Stimulated activated CD4-positive, alpha-beta T cell treated with anti-CD3 and anti-CD28 coated beads, Interleukin-4, amount 100 ng/mL, for 48 hours (primary cell): ENCODE results near the gene ERC2.

Experiments used
- DNase-seq, 2 donors: peaks; one replicate each; pipeline ENCODE4 v3.0.0-alpha.2; 2020; ENCODE audit warnings: low read depth in 2 of 2

The ERC2 gene

DNA sequence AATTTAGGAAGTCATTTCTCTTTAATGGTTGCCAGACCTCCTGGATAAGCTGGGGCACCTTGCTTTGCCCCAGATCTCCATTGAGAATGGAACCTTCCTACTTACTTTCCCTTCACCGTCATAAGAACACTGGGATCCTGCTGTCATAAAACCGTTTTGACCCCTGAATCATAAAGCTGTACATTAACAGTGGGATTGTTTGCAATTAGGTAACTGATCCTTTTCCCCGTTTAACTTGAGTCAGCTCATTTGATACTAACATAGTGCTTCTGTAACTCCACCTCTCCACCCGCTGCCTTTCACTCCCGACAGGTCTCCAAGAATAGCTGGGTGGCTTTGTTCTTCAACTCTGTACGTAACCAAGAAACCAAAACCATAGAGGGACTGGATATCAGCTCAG lies 673.0 kb downstream of the ERC2 start:
- DNase-seq = no peak

DNA sequence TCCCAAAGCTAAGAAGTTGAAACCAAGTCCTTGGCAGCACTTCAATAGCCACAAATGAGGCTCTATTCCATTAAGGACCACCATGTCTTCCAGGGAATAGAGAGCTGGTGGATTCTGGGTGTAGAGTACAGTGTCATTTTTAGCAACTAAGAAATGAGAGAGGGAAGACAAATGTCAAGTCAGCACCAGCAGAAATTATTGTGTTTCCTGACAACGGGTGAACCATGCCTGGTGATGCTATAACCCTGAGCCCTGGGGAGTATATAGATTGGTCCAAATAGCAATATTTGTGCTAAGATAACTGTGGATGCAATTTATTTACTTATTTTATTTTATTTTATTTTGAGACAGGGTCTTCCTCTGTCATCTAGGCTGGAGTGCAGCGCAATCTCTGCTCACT lies 675.5 kb downstream of the ERC2 start:
- no peak for DNase-seq

DNA sequence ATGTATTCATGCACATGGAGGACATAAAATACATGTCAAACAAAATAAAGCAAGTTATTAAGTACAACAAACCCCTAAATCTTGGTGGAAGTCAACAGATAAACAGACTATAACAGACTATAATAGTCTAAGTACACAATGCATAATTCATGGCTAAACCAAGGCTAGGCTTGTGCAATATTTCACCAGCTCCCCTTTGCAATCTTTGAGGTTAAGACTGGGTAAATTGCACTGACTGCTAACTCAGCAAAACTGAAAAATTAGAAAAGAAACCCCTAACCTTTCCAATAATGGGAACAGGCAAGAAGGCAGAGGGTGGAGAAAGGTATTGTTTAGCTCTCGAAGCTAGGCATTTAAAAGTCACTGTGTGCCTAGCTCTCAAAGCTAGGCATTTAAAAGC lies 676.3 kb downstream of the ERC2 start:
- no peak for DNase-seq

DNA sequence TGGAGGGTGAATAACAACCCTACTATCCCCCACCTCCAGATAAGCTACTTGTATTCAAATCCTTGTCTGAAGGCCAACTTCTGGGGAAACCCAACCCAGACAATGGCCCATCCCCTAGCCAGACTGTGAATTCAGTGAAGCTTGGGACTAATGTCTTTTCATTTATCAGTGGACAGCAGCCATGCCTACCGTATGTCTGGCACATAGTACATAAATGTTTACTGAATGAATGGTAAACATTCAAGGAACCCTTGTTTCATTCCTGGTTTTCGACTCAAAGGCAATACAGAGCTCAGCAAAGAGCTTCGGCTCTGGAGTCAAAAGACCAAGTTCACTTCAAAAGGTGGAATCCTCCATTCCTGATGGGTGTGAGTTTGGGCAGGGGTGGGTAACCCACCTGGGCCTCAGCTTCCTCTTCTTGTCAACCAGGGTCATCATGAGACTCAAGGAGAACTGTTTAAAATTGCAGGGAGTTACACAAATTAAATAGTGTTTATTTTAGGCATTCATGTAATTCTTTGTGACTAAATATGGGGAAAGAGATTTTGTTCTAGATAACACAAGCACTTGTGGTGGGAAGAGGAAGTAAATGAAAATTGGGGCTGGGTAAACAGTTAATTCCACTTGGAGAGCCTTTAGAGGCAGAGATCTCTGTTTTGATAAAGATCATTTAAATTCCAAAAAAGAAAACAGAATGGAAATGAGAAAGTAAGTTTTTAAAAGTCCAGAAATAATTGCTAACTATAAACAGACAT lies 677.5 kb downstream of the ERC2 start:
- no peak for DNase-seq

DNA sequence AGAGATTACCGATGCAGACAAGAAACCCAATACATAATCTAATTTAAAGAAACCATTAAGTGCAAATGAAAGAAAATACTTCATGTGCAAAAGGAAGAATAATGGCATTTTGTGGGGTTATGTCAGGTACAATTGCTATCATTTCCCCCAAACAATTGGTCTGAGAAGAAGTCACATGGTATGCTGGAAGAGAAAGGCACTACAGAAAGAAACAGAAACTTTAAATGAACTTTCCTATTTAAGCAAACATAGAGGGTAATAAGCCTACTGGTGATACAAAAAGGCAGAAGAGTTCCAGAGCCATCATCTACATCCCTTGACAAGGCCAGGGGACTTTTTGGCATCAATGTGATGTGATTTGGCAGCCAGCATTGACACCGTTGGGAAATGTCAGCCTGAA lies 678.8 kb downstream of the ERC2 start:
- no peak for DNase-seq

DNA sequence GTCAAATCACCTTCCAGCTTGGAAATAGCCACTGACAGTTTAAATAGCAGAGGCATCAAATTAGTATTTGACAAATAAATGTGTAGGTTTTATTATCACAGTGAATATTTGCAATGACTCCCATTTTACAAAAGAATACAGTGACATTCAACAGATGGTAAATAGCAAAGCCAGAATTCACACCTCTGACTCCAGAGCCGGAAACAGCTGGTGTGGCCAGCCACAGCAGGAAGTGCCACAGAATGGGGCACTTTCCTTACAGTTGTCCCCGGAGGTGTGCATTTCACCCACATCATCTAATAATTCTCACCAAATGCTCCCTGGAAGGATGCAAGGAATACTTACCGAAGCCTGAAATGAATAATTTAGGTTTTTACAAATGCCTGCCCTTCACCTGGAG lies 685.5 kb downstream of the ERC2 start:
- no peak for DNase-seq

DNA sequence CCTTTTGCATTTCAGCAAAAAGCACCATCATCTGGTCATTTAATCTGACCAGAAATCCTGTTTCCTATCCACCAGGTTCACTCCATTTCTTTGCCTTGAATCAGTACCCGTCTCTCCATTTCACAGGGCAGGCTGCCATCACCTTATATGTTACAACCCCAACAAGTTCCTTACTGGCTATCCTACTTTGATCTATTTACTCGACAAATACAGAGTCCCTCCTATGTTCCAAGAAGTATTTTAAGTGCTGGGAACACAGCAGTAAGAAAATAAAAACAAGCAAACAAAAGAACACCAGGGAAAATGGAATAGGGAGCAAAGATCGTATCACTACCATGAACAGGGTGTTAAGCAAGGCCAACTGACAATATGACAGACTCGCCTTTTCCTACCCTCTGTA lies 685.9 kb downstream of the ERC2 start:
- no peak for DNase-seq

DNA sequence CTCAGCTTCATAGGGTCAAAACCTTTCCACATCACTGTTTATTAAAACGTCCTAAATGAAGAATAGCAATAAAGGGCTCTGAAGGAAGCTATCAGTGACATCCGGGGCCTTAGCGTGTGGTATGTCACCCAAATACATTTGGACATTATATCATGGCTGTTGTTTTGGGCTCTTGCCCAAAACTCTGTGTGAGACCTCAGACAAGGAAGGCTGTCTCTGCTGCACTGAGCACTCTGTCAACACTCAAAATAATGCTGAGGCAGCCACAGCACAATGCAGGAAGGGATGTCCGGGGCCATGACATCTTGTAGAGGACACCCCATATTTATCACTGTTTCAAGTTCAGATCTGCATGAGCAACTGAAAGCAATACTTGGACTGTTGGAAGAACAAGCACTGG lies 687.4 kb downstream of the ERC2 start:
- DNase-seq = no peak

DNA sequence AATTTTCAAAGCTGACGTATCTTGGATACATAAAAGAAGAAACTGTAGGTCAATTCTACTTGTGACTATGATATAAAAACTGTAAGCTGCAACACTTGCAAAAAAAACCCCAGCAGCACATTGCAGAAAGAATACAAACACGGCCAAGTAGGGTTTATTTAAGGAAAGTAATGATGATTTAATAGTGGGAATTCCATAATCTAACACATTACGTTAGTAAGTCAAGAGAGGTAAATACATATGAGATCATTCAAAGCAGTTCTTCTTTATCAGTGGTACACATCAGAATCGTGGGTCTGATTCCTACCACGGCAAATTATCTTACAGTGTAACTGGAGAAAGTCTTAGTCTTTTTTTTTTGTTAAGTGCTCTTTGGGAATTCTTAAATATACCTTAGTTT lies 688.7 kb downstream of the ERC2 start:
- no peak for DNase-seq

DNA sequence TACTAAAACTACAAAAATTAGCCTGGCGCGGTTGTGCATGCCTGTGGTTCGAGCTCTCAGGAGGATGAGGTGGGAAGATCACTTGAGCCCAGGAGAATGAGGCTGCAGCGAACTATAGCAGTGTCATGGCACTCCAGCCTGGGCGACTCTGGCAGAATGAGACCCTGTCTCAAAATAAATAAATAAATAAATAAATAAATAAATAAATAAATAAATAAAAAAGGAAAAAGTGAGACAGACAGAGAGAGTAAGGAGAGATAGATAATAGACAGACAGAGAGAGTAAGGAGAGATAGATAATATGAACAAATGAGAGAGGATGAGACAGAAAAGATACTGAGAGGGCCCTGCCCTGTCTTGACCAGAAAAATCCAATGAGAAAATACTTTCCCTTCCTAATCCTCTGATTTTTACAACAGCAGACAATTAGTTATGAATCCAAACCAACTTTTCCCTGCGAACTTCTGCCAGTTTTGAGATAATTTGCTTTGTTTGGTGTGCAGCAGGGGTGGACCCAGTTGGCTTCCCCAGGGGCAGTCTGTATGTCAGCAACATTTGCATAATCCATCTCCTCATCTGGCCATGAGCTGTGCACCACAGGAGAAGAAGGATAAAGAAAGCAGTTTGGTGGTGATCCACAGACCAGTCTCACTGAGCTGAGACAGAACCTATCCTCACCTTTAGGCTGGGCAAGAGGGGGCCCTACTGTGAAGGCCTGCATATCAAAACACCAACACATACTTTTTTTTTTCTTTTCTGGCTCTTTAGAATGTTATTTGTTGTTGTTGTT lies 692.7 kb downstream of the ERC2 start:
- no peak for DNase-seq

DNA sequence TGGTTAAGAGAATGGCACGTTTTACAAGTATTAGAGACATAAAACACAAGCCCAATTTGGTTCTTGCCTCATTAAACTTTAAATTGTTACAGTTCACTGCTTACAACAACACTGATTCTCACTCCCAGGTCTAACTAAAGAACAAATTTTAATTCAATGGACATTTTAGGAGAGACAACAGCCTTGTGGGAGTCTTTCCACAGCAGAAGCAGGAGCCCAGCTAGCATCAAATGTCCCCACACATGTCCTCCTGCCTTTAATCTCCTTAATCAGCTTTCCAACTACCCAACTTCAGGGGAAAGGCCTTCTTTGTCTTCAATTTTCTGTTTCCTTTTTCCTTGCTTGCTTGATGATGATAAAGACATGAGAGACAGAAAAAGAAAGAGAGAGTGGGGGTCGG lies 693.4 kb downstream of the ERC2 start:
- no peak for DNase-seq

DNA sequence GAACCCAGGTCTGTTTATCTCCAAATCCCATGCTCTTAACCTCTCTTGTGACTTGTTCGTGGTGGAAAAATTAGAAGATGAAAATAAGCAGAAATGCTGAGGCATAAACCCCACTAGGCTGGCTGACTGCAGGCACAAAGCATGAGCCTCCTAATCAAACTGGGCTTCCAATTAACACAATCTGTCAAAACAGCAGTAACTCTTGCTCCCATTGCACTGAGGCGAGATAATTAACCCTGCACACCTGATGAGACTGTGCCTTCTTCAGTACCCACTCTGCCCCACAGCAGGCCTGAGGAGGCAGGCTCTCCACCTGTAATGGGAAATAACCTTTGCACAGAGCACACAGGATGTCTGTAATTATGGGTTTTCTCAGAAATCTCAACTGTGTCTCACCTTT lies 696.8 kb downstream of the ERC2 start:
- DNase-seq = no peak

DNA sequence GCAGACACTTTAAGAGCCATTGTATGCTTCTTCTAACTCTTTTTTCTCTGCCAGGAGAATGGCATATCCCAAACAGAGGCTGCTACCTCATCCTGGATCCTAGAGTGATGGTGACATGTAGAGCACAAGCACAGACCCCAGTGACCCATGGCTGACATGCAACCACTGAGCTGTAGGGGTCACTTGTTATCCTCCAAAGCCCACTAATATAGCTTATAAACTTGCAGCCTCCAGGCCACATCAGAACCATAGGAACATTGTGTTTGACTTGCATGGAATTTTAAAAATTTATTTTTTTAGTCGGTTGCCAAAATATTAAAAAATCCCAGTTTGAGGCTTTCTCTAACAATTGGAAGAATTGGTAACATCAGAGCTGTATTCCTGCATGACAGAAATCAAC lies 698.2 kb downstream of the ERC2 start:
- no peak for DNase-seq

DNA sequence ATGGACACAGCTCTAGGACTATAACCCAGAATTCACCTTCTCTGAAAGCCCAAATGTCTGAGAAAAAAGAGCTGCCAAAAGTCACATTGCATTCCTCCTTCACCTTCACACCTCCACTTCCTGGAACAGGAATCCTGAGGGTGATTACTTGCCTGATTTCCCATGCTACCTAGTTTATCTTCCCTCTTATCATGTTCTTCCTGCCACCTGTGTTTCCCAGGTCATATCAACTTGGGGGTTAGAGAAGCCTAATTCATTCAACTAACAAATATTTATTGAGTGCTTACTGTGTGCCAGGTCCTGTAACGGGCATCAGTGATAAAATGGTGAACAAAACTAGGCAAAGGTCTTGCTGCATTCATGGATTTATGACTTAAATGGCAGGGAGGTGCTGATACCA lies 701.5 kb downstream of the ERC2 start:
- DNase-seq = no peak

DNA sequence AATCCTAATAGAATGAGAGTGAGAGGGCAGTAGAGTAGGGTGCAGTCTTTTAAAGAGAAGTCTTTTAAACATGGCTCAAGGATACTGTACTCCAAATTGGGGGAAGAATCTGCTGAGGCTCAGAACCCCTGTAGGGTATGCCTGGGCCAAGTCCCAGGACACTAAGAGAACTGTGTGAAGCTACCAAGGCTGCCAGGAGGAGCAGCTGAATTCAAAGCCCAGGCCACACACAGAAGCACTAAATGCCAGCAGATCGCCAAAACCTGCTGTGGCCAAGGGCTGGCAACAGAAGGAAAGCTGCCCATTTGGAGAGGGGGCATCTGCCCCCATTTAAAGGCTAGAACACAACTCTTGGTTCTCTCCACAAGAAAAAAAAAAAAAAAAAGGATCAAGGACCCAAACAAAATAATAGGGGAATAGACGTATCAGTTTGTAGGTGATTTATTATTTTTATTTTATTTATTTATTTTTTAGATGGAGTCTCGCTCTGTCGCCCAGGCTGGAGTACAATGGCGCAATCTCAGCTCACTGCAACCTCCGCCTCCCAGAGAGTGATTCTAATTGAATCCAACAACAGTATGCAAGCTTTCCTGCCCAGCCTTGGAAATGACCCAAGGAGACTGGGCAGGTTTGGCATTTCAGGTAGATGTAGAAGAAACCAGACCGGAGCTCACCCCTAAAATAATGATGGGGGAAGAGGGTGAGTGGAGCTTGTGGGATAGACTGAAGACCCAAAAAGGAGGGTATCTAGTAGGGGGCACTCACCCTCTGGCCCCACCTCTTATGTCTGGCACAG lies 702.2 kb downstream of the ERC2 start:
- DNase-seq = no peak

DNA sequence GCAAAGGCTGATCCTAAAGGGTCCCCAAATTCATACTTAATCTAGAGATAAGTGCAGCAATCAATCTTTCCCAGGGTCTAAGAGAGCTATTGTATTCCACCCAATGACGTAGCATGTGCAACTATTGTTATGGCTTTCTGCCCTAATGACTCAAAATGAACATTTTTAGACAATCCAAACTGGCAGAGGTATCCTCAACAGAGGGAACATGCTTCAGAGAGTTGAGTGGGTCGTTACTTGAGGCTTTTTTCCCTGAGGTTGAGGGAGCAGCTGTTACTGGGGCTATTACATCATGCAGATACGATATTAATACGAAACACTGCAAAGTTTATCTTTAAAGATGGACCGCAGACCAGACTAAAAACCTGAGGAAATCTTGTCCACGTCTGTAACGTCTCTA lies 702.9 kb downstream of the ERC2 start:
- DNase-seq = no peak

DNA sequence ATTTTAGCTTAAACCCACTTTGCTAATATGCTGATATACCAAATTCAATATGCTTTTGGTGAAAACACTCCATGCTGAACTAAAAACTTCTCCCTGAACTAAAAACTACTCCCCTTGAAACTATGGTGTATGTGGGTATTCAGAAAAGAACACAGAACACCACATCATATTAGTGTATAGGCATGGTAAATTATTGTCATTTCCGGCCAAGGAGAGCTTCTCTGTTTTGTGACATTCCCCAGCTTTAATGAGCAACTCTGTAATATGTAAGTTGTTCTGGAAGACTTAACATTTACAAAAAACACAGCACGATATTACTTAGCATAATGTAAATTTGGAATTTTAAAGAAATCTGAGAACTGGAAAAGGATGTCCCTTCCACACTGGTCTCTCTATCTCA lies 711.3 kb downstream of the ERC2 start:
- DNase-seq = no peak

DNA sequence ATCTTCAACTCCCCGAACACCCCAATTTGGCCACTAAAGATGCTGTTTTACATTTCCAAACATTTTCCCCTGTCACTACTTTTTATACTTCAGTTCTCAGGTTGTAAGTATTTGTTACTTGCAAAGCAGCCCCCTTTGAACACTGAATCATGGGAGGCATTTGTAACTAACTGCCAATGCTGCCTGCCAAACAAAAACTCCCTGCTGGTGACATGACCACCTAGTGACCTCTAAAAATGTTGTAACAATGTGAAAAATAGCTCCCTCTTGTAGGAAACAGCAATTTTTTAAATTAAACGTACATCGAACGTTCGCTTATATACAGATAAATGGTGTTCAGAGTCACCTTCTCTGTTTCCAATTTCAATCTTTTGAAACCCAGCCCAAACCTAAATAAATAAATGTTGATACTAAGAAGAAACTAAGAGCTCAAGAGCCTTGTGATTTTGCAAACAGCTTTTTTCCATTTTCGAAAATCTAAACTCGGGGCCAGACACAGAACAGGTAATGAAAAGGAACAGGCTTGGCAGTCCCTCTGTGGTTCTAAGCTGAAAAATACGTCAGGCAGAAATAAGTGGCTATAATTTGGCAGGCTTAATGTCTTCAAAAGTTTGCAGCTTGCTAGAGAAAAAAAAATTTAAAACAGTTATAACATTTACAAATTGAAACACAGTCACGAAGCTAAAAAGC lies 712.6 kb downstream of the ERC2 start:
- no peak for DNase-seq

DNA sequence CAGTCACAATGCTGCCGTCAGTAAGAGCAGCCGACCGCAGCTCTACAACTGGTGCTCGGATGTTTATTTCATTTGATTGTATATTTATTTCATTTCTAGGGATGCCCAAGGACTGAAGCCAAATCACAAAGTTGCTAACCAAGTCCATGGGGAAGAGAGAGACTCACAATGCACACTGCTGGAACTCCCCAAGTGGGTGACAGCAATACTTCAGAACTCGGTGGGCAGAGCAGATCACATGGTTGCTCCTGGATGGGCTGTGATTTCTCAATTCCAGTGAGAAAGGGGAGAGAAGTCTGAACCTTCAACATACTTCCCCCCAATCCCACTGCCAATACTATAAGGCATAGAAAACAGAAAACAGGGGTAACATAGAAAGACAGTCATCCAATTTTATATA lies 715.4 kb downstream of the ERC2 start:
- DNase-seq = no peak

DNA sequence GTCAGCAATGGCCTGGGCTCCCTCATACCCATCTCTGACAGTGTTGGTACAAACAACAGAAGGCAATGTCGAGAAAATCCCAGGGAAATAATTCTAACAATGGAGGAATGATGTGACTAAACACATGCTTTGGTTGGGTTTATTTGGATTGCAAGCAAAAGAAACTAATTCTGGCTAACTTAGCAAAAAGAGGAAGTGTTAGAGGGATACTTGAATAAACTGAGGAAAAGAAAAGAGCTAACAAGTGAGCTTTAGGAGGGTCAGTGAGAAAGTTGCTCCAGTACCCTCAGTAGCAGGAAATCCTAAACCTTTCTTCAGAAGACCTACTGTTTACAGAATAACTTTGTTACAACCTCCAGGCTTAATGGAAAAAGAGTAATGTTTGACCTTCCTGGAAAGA lies 716.5 kb downstream of the ERC2 start:
- no peak for DNase-seq

DNA sequence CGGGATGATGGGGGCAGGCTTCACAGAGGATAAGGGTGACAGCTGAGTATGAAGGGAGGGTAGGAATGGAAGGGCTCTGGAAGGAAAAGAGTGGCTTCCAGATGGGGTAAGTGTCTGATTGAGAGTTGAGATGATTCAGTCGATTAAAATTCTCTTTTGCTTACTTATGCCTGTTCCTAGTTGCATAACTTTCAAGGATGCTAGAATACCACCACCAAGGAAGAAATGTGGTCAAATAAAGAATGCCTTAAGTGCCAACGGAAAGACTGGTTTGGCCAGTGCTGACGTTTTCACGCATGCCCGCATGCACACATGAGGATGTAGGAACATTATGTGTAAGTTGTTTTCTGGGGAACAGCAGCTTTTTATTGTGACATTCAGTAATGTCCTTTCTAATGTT lies 717.7 kb downstream of the ERC2 start:
- no peak for DNase-seq

DNA sequence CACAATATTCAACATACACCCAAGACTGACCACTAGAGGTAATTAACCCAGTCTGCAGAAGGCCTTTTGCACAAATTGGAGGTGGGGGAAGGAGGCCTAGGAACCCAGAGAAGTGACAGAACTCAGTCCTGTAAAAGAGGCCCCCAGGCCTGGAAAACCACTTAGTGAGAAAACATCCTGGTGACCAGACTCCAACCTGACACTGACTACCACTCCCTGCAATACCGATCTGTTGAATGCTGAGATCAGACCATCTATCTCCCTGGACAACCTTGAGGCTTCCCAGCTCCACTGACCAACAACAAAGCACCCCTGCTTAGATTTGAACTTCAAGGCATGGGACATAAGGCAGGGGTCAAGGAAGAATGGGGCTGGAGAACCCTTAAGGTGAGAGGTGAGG lies 719.2 kb downstream of the ERC2 start:
- DNase-seq = no peak
